CD1c-positive myeloid dendritic cell (primary cell): ENCODE measurements around the gene PCYT1A.
A peak's percentile ranks its signal among the peaks of the same experiment; 100 is the strongest.
"Not testable (repeated sequence)": the region's sequence is repeated elsewhere in the genome, so short reads cannot be mapped to it uniquely, and the experiment has no call there.

Experiments used
- DNase-seq: peaks from one replicate; pipeline ENCODE4 v3.0.0-alpha.2; 2016; ENCODE audit errors: extremely low spot score

PCYT1A gene

GRCh38 chr3:196192524-196193051, 94.9 kb downstream of the PCYT1A start:
- DNase-seq = peak; percentile 43

GRCh38 chr3:196192036-196192523, 95.4 kb downstream of the PCYT1A start:
- peak; percentile 73 for DNase-seq

- no peak for DNase-seq
Observed at GRCh38 chr3:196189566-196190347, 97.8 kb downstream of the PCYT1A start.

- no peak for DNase-seq
Observed at GRCh38 chr3:196186651-196187573, 100.6 kb downstream of the PCYT1A start.

GRCh38 chr3:196184881-196185280, 102.6 kb downstream of the PCYT1A start:
- DNase-seq = no peak

- not testable (repeated sequence) for DNase-seq
Observed at GRCh38 chr3:196184169-196184432, 103.4 kb downstream of the PCYT1A start.

GRCh38 chr3:196181127-196181546, 106.4 kb downstream of the PCYT1A start:
- DNase-seq = no peak

- no peak for DNase-seq
Observed at GRCh38 chr3:196180346-196180745, 107.2 kb downstream of the PCYT1A start.
